ENCODE data around the gene DDX28.
"Not testable (repeated sequence)": the region's sequence is repeated elsewhere in the genome, so short reads cannot be mapped to it uniquely, and the experiment has no call there.

DDX28 gene

DNA sequence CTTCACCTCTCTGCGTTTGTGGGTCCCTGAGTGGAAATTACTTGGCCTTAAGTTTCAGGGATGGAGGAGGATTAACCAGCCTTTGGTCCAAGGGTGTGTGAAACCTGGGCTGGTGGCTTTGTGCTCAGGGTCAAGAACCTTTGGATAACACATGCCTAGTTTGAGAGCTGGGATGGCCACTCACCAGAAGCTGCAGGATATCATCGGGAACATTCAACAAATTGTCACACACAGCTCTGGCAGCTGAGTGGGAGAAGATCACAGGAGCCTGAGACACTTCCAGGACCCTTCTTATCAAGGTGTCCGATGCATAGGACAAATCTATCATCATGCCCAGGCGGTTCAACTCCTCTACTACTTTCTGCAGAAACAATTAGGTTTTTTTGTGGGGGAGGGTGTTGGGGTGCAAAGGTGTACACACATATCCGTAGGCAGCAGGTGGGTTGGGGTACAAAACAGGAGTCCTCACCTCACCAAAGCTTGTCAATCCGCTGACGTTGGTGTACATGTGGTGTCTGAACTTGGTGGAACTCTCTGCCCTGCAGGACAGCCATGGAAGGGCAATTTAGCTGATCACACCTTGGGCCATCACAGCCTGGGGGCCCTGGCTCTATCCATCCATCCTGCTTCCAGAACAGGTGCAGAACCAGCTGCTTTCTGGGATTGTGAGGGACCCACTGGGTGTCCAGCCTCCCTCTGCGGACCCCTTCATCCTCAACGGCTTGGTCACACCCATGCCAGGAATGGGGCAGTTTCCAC, 45.4 kb downstream of the DDX28 start:
- no peaks in the 10 kb centered on the region for H3K9me3 ChIP-seq (ENCODE audit: control insufficient read depth, insufficient read depth, low read depth, low read length)
- no peak overlapping the region for H3K27ac ChIP-seq (ENCODE audit: low read depth, low read length)
- no peaks in the 10 kb centered on the region for H3K4me1 ChIP-seq (ENCODE audit: control insufficient read depth, insufficient read depth, low read length)
- no peak overlapping the region for H3K4me3 ChIP-seq (ENCODE audit: low read depth, low read length)
- no peak overlapping the region for H3K9ac ChIP-seq (ENCODE audit: low read length)
- H3K36me3 ChIP-seq (ENCODE audit: control insufficient read depth, insufficient read depth, low read length), result no peaks in the 10 kb centered on the region
- peaks cover 4% of the 10 kb centered on the region; the same call in 1 of the 2 replicates for H3K27me3 ChIP-seq (ENCODE audit: control insufficient read depth, insufficient read depth, low read length)

DNA sequence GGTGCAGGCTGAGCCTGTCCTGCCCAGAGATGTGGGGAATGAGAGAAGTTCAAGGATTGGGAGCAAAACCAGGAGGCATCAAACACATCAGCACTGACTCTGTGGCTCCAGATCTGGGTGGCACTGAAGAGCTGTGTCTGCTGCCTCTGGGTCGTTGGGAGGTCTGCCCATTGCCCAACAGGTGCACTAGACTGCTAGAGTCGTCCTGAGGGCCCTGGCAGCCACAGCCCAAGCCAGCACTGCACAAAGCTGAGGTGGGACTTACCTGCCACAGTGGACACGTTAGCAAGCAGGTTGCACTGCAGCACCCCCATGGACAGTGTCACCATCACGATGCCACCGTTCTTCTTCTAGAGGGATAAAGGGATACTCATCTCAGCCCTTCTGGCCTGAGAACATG, 46.0 kb downstream of the DDX28 start:
- no peaks in the 10 kb centered on the region for H3K36me3 ChIP-seq (ENCODE audit: control insufficient read depth, insufficient read depth, low read length)
- no peaks in the 10 kb centered on the region for H3K4me1 ChIP-seq (ENCODE audit: control insufficient read depth, insufficient read depth, low read length)
- H3K4me3 ChIP-seq (ENCODE audit: low read depth, low read length), result no peak overlapping the region
- H3K27me3 ChIP-seq (ENCODE audit: control insufficient read depth, insufficient read depth, low read length), result peaks cover 4% of the 10 kb centered on the region; the same call in 1 of the 2 replicates
- no peak overlapping the region for H3K9ac ChIP-seq (ENCODE audit: low read length)
- no peak overlapping the region for H3K27ac ChIP-seq (ENCODE audit: low read depth, low read length)
- H3K9me3 ChIP-seq (ENCODE audit: control insufficient read depth, insufficient read depth, low read depth, low read length), result no peaks in the 10 kb centered on the region

GRCh38 chr16:67976205-67976604, 46.8 kb downstream of the DDX28 start:
- Histone ChIP-seq H3K4me3 (ENCODE audit: low read depth, low read length) (no peak overlapping the region), H3K27ac (ENCODE audit: low read depth, low read length) (no peak overlapping the region), H3K4me1 (ENCODE audit: control insufficient read depth, insufficient read depth, low read length) (no peaks in the 10 kb centered on the region), H3K27me3 (ENCODE audit: control insufficient read depth, insufficient read depth, low read length) (peaks cover 4% of the 10 kb centered on the region; the same call in 1 of the 2 replicates), H3K9ac (ENCODE audit: low read length) (no peak overlapping the region), H3K9me3 (ENCODE audit: control insufficient read depth, insufficient read depth, low read depth, low read length) (no peaks in the 10 kb centered on the region), H3K36me3 (ENCODE audit: control insufficient read depth, insufficient read depth, low read length) (no peaks in the 10 kb centered on the region)

GRCh38 chr16:67975321-67976105, 47.5 kb downstream of the DDX28 start:
- Histone ChIP-seq H3K4me1 (ENCODE audit: control insufficient read depth, insufficient read depth, low read length) (no peaks in the 10 kb centered on the region), H3K4me3 (ENCODE audit: low read depth, low read length) (no peak overlapping the region), H3K9me3 (ENCODE audit: control insufficient read depth, insufficient read depth, low read depth, low read length) (no peaks in the 10 kb centered on the region), H3K36me3 (ENCODE audit: control insufficient read depth, insufficient read depth, low read length) (no peaks in the 10 kb centered on the region), H3K27ac (ENCODE audit: low read depth, low read length) (no peak overlapping the region), H3K9ac (ENCODE audit: low read length) (no peak overlapping the region), H3K27me3 (ENCODE audit: control insufficient read depth, insufficient read depth, low read length) (peaks cover 4% of the 10 kb centered on the region; the same call in 1 of the 2 replicates)

DNA sequence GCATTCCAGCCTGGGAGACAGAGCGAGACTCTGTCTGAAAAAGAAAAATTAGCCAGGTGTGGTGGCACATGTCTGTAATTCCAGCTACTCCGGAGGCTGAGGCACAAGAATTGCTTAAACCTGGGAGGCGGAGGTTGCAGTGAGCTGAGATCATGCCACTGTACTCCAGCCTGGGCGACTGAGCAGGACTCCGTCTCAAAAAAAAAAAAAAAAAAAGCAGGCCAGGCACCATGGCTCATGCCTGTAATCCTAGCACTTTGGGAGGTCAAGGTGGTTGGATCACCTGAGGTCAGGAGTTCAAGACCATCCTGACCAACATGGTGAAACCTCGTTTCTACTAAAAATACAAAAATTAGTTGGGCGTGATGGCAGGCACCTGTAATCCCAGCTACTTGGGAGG, 50.7 kb downstream of the DDX28 start:
- not testable (repeated sequence) for H3K4me1 ChIP-seq (ENCODE audit: control insufficient read depth, insufficient read depth, low read length); H3K9ac ChIP-seq (ENCODE audit: low read length); H3K4me3 ChIP-seq (ENCODE audit: low read depth, low read length); H3K36me3 ChIP-seq (ENCODE audit: control insufficient read depth, insufficient read depth, low read length); H3K27me3 ChIP-seq (ENCODE audit: control insufficient read depth, insufficient read depth, low read length); H3K9me3 ChIP-seq (ENCODE audit: control insufficient read depth, insufficient read depth, low read depth, low read length); H3K27ac ChIP-seq (ENCODE audit: low read depth, low read length)

- no peak overlapping the region for H3K27ac ChIP-seq (ENCODE audit: low read depth, low read length)
- H3K9me3 ChIP-seq (ENCODE audit: control insufficient read depth, insufficient read depth, low read depth, low read length), result no peaks in the 10 kb centered on the region
- H3K4me3 ChIP-seq (ENCODE audit: low read depth, low read length), result no peak overlapping the region
- H3K9ac ChIP-seq (ENCODE audit: low read length), result no peak overlapping the region
- no peaks in the 10 kb centered on the region for H3K27me3 ChIP-seq (ENCODE audit: control insufficient read depth, insufficient read depth, low read length)
- peaks cover 17% of the 10 kb centered on the region for H3K4me1 ChIP-seq (ENCODE audit: control insufficient read depth, insufficient read depth, low read length)
- no peaks in the 10 kb centered on the region for H3K36me3 ChIP-seq (ENCODE audit: control insufficient read depth, insufficient read depth, low read length)
Observed at GRCh38 chr16:67971111-67971510, 51.9 kb downstream of the DDX28 start.

Data from HUES6 (cell line).